ENCODE measurements around the gene DMXL1. TPM values are rescaled to one million over a fixed set of nuclear protein-coding genes. Genes with fewer than 3 reads are reported as not detected.

DMXL1 gene
- total RNA-seq, 1 donor from 2014 or later, result 45.5 TPM

DNA sequence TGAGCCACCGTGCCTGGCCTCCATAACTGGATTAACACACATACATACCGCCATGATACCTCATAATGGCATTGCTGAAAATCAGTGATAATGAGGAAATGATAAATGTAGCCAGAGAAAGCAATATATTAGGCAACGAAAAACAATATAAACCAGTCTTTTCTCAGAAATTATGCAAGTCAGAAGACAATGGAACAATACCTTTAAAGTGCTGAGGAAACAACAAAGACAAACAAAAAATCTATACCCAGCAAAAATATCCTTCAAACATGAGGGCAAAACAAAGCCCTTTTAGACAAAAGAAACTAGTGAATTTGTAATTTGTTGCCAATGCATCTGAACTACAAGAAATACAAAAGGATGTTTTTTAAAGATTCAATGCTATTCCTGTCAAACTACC, 186.7 kb downstream of the DMXL1 start:
- Histone ChIP-seq H3K27ac (no peak overlapping the region), H3K79me2 (ENCODE audit: low read depth) (no peaks in the 10 kb centered on the region), H3F3A (ENCODE audit: low read depth) (no peaks in the 10 kb centered on the region), H4K20me1 (ENCODE audit: low read depth) (no peaks in the 10 kb centered on the region), H3K27me3 (no peaks in the 10 kb centered on the region), H3K4me3 (no peak overlapping the region), H3K9me3 (ENCODE audit: low read depth) (no peaks in the 10 kb centered on the region), H2AFZ (replicated peaks) (no peak overlapping the region), H3K4me1 (no peaks in the 10 kb centered on the region), H3K4me2 (no peak overlapping the region), H3K36me3 (no peaks in the 10 kb centered on the region), H3K9ac (no peak overlapping the region)
- Mint-ChIP-seq H3K9me3 (peaks cover 36% of the 10 kb centered on the region), H3K27ac (no peak overlapping the region), H3K36me3 (peaks cover under 1% of the 10 kb centered on the region), H3K4me1 (peaks cover 4% of the 10 kb centered on the region), H3K27me3 (ENCODE audit: insufficient read depth, low read depth) (peaks cover 6% of the 10 kb centered on the region), H3K4me3 (no peak overlapping the region)
- DNase-seq (ENCODE audit: low spot score), result no peak
- TF ChIP-seq, protein P1, sequence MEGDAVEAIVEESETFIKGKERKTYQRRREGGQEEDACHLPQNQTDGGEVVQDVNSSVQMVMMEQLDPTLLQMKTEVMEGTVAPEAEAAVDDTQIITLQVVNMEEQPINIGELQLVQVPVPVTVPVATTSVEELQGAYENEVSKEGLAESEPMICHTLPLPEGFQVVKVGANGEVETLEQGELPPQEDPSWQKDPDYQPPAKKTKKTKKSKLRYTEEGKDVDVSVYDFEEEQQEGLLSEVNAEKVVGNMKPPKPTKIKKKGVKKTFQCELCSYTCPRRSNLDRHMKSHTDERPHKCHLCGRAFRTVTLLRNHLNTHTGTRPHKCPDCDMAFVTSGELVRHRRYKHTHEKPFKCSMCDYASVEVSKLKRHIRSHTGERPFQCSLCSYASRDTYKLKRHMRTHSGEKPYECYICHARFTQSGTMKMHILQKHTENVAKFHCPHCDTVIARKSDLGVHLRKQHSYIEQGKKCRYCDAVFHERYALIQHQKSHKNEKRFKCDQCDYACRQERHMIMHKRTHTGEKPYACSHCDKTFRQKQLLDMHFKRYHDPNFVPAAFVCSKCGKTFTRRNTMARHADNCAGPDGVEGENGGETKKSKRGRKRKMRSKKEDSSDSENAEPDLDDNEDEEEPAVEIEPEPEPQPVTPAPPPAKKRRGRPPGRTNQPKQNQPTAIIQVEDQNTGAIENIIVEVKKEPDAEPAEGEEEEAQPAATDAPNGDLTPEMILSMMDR (IDR thresholded peaks at IDR 0.05), result no peak
- TF ChIP-seq EZH2phosphoT487 (IDR thresholded peaks at IDR 0.05), result no peak
- TF ChIP-seq EZH2 (IDR thresholded peaks at IDR 0.05), result no peak

DNA sequence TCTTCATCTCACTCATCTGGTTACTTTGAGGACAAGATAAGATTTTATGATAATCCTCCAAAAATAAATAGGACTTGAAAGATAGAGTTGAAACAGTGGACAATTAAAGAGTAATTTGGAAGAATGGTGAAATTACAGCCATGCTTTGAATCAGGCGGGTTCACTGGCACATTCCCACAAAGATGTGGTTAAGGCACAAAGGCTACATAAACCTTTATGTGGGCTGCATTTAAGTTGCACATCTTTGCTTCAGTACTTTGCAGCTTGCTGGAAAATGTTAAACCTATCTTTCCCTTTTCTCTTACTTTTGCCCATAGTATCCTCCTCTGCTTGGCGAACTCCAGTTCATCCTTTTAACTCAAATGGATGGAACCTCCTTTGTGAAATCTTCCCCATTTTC, 192.8 kb downstream of the DMXL1 start:
- Histone ChIP-seq H3K36me3 (no peaks in the 10 kb centered on the region), H3K79me2 (ENCODE audit: low read depth) (no peaks in the 10 kb centered on the region), H2AFZ (replicated peaks) (no peak overlapping the region), H3K27me3 (peaks cover 4% of the 10 kb centered on the region), H3K4me2 (no peak overlapping the region), H3K27ac (no peak overlapping the region), H3K9me3 (ENCODE audit: low read depth) (no peaks in the 10 kb centered on the region), H4K20me1 (ENCODE audit: low read depth) (no peaks in the 10 kb centered on the region), H3K4me1 (no peaks in the 10 kb centered on the region), H3F3A (ENCODE audit: low read depth) (peaks cover under 1% of the 10 kb centered on the region), H3K9ac (no peak overlapping the region), H3K4me3 (no peak overlapping the region)
- peaks cover 11% of the 10 kb centered on the region for H3K9me3 Mint-ChIP-seq
- H3K36me3 Mint-ChIP-seq, result no peaks in the 10 kb centered on the region
- H3K4me1 Mint-ChIP-seq, result no peaks in the 10 kb centered on the region
- no peak for DNase-seq (ENCODE audit: low spot score)
- H3K27ac Mint-ChIP-seq, result no peak overlapping the region
- peaks cover 2% of the 10 kb centered on the region for H3K27me3 Mint-ChIP-seq (ENCODE audit: insufficient read depth, low read depth)
- TF ChIP-seq EZH2 (IDR thresholded peaks at IDR 0.05) (no peak), EZH2phosphoT487 (IDR thresholded peaks at IDR 0.05) (no peak)
- TF ChIP-seq, protein P1 (IDR thresholded peaks at IDR 0.05), result no peak
- no peak overlapping the region for H3K4me3 Mint-ChIP-seq

DNA sequence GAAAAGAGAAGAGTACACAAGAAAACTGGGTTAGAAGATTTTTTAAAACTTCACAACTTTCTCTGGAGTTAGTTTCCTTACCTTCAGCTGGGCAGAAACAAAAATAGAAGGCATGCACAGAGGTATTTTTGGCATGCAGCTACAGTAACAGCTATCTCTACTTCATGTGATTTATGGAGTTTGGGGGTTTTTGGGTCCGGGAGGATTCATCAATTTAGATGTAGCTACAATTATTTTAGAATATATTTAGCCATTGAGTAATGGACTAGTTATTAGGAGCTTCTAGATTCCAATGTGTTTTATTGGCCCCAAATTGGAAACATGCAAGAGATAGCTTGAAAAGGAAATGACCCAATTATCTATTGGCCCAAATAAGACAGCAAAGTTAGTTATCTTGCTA, 193.3 kb downstream of the DMXL1 start:
- H3K4me3 Mint-ChIP-seq, result no peak overlapping the region
- Histone ChIP-seq H3K9me3 (ENCODE audit: low read depth) (no peaks in the 10 kb centered on the region), H3K4me2 (no peak overlapping the region), H3K79me2 (ENCODE audit: low read depth) (peaks cover under 1% of the 10 kb centered on the region), H3K27me3 (peaks cover 4% of the 10 kb centered on the region), H3K36me3 (no peaks in the 10 kb centered on the region), H3K4me3 (no peak overlapping the region), H3F3A (ENCODE audit: low read depth) (peaks cover 6% of the 10 kb centered on the region), H2AFZ (replicated peaks) (no peak overlapping the region), H4K20me1 (ENCODE audit: low read depth) (no peaks in the 10 kb centered on the region), H3K9ac (no peak overlapping the region), H3K27ac (no peak overlapping the region), H3K4me1 (no peaks in the 10 kb centered on the region)
- DNase-seq (ENCODE audit: low spot score), result no peak
- no peaks in the 10 kb centered on the region for H3K36me3 Mint-ChIP-seq
- peaks cover 11% of the 10 kb centered on the region for H3K9me3 Mint-ChIP-seq
- peaks cover 2% of the 10 kb centered on the region for H3K27me3 Mint-ChIP-seq (ENCODE audit: insufficient read depth, low read depth)
- TF ChIP-seq EZH2 (IDR thresholded peaks at IDR 0.05) (no peak), EZH2phosphoT487 (IDR thresholded peaks at IDR 0.05) (no peak)
- TF ChIP-seq, protein P1 (IDR thresholded peaks at IDR 0.05), result no peak
- H3K4me1 Mint-ChIP-seq, result no peaks in the 10 kb centered on the region
- no peak overlapping the region for H3K27ac Mint-ChIP-seq
